H1 (cell line): ENCODE data around the gene LRRC49. TPM values are rescaled to one million over a fixed set of nuclear protein-coding genes. Genes with fewer than 3 reads are reported as not detected.

Experiments
- RFX5 ChIP-seq: IDR thresholded peaks from 2 replicates; pipeline ENCODE4 v1.6.1; 2011; ENCODE audit warnings: low read depth, low read length, improper control_type of control experiment, borderline replicate concordance
- SIRT6 ChIP-seq: IDR thresholded peaks from one replicate; pipeline ENCODE4 v1.7.1; 2012; ENCODE audit warnings: low read length, inconsistent platforms
- polyA plus RNA-seq, 7 experiments: library from polyadenylated mRNA; depleted of rRNA in 3 of 7; stranded (reverse) in 5 of 7; unstranded in 2 of 7; fragments of >200 nt in 5 of 7; fragments of 200-250 nt in 2 of 7; gene quantifications; 1 replicate in 5 of 7; 2 replicates in 1 of 7; 4 replicates in 1 of 7; pipeline versions ENCODE4 v1.2.1 to v1.2.3, GENCODE V29; 2011 to 2013; ENCODE audit warnings: missing spikeins in 2 of 7, mixed read lengths in 2 of 7
- total RNA-seq: library from RNA; stranded (reverse); fragmentation: NEBNext Ultra II Directional; extraction: Animal tissue kit (Norgen Biotek cat#: 25700); gene quantifications from 2 replicates; pipeline ENCODE4 v1.2.1, GENCODE V29; 2021
- TF ChIP-seq, protein P1 (sequence below): fragments of 300-600 bp; sonication (generic); IDR thresholded peaks from 2 replicates; pipeline ENCODE4 v1.7.1; 2012; ENCODE audit warnings: low read length, moderate library complexity, mild to moderate bottlenecking, inconsistent platforms; ENCODE audit not compliant: insufficient replicate concordance

Gene LRRC49
- total and polyA plus RNA-seq, 2 of the 8 experiments (the other 6 are each of a cell fraction or from before 2014, with no cell fraction given) = 5.0 to 10.4 TPM

DNA sequence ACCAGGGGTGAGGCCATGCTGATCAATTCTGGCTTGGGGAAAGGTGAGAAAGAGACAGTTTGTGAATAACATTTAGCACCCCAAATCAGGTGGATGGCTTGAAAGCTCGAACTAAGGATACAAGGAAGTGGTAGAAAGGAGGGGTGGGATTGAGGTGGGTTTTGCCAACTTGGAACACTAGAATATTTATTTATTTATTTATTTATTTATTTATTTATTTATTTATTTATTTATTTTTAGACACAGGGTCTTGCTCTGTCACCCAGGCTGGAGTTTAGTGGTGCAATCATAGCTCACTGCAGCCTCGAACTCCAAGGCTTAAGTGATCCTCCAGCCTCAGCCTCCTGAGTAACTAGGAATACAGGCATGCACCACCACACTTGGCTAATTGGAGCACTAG, 191.6 kb downstream of the LRRC49 start (continued):
- TF ChIP-seq, protein P1, sequence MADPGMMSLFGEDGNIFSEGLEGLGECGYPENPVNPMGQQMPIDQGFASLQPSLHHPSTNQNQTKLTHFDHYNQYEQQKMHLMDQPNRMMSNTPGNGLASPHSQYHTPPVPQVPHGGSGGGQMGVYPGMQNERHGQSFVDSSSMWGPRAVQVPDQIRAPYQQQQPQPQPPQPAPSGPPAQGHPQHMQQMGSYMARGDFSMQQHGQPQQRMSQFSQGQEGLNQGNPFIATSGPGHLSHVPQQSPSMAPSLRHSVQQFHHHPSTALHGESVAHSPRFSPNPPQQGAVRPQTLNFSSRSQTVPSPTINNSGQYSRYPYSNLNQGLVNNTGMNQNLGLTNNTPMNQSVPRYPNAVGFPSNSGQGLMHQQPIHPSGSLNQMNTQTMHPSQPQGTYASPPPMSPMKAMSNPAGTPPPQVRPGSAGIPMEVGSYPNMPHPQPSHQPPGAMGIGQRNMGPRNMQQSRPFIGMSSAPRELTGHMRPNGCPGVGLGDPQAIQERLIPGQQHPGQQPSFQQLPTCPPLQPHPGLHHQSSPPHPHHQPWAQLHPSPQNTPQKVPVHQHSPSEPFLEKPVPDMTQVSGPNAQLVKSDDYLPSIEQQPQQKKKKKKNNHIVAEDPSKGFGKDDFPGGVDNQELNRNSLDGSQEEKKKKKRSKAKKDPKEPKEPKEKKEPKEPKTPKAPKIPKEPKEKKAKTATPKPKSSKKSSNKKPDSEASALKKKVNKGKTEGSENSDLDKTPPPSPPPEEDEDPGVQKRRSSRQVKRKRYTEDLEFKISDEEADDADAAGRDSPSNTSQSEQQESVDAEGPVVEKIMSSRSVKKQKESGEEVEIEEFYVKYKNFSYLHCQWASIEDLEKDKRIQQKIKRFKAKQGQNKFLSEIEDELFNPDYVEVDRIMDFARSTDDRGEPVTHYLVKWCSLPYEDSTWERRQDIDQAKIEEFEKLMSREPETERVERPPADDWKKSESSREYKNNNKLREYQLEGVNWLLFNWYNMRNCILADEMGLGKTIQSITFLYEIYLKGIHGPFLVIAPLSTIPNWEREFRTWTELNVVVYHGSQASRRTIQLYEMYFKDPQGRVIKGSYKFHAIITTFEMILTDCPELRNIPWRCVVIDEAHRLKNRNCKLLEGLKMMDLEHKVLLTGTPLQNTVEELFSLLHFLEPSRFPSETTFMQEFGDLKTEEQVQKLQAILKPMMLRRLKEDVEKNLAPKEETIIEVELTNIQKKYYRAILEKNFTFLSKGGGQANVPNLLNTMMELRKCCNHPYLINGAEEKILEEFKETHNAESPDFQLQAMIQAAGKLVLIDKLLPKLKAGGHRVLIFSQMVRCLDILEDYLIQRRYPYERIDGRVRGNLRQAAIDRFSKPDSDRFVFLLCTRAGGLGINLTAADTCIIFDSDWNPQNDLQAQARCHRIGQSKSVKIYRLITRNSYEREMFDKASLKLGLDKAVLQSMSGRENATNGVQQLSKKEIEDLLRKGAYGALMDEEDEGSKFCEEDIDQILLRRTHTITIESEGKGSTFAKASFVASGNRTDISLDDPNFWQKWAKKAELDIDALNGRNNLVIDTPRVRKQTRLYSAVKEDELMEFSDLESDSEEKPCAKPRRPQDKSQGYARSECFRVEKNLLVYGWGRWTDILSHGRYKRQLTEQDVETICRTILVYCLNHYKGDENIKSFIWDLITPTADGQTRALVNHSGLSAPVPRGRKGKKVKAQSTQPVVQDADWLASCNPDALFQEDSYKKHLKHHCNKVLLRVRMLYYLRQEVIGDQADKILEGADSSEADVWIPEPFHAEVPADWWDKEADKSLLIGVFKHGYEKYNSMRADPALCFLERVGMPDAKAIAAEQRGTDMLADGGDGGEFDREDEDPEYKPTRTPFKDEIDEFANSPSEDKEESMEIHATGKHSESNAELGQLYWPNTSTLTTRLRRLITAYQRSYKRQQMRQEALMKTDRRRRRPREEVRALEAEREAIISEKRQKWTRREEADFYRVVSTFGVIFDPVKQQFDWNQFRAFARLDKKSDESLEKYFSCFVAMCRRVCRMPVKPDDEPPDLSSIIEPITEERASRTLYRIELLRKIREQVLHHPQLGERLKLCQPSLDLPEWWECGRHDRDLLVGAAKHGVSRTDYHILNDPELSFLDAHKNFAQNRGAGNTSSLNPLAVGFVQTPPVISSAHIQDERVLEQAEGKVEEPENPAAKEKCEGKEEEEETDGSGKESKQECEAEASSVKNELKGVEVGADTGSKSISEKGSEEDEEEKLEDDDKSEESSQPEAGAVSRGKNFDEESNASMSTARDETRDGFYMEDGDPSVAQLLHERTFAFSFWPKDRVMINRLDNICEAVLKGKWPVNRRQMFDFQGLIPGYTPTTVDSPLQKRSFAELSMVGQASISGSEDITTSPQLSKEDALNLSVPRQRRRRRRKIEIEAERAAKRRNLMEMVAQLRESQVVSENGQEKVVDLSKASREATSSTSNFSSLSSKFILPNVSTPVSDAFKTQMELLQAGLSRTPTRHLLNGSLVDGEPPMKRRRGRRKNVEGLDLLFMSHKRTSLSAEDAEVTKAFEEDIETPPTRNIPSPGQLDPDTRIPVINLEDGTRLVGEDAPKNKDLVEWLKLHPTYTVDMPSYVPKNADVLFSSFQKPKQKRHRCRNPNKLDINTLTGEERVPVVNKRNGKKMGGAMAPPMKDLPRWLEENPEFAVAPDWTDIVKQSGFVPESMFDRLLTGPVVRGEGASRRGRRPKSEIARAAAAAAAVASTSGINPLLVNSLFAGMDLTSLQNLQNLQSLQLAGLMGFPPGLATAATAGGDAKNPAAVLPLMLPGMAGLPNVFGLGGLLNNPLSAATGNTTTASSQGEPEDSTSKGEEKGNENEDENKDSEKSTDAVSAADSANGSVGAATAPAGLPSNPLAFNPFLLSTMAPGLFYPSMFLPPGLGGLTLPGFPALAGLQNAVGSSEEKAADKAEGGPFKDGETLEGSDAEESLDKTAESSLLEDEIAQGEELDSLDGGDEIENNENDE = no peak
- TF ChIP-seq RFX5 = no peak
- TF ChIP-seq SIRT6 = no peak
